GM08714 (cell line): ENCODE results near the gene KCNQ1.

Experiments used
- H3K4me3 ChIP-seq: fragments of 200-500 bp; sonication (Bioruptor generic); 2 replicates; pipeline ENCODE4 v1.5.1; 2014; ENCODE audit warnings: mild to moderate bottlenecking, low read length, inconsistent platforms
- ZNF274 ChIP-seq: IDR thresholded peaks from 2 replicates; pipeline ENCODE4 v1.6.1; 2012; ENCODE audit warnings: mild to moderate bottlenecking, low read depth, low read length

Gene KCNQ1

GRCh38 chr11:2721210-2721916, 276.6 kb downstream of the KCNQ1 start:
- no peak overlapping the region for H3K4me3 ChIP-seq
- TF ChIP-seq ZNF274: no peak

- TF ChIP-seq ZNF274: no peak
- H3K4me3 ChIP-seq: no peak overlapping the region
Measured at GRCh38 chr11:2722955-2723354, 278.1 kb downstream of the KCNQ1 start.

DNA sequence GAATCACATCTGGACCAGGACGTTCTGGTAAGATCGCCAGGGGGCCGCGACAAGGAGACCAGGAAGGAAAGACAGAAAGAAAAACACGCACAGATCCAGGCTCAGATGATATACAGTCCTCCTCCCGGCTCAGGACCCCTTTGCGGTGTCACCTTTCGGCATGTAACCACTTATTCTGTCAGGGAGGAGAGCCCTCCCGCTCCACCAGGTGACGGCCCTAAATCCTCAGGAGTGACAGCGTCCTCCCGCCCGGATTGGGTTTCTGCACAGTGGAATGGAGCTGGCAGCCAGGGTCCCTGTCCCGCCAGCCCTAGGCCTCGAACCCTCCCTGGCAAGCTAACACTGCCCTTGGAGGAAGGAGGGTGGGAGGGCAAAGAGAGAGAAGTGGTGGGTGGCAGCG, 279.3 kb downstream of the KCNQ1 start:
- no peak overlapping the region for H3K4me3 ChIP-seq
- TF ChIP-seq ZNF274: no peak

GRCh38 chr11:2724653-2725367, 280.0 kb downstream of the KCNQ1 start:
- no peak for TF ChIP-seq ZNF274

GRCh38 chr11:2725368-2726300, 280.8 kb downstream of the KCNQ1 start:
- TF ChIP-seq ZNF274: no peak
- no peak overlapping the region for H3K4me3 ChIP-seq

More at GRCh38 chr11:2724653-2725367, 280.0 kb downstream of the KCNQ1 start:
- H3K4me3 ChIP-seq: no peak overlapping the region

DNA sequence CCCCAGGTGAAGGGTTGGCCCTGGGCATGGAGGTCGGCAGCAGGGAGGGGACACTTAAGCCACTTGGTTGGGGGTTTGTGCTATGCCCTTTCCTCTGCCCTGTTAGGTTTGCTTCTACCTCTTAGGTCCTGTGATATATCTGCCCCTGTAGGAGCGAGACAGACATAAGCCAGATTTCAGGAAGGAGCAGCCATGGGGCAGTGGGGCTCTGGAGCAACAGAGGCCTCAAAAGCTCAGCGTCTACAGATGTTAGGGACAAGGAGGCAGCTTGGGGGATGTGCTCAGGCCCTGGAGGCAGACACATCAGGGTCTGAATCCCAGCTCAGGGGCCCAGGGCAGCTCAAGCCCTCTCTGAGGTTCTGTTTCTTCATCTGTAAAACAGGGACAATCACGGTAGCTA, 282.2 kb downstream of the KCNQ1 start:
- no peak for TF ChIP-seq ZNF274

DNA sequence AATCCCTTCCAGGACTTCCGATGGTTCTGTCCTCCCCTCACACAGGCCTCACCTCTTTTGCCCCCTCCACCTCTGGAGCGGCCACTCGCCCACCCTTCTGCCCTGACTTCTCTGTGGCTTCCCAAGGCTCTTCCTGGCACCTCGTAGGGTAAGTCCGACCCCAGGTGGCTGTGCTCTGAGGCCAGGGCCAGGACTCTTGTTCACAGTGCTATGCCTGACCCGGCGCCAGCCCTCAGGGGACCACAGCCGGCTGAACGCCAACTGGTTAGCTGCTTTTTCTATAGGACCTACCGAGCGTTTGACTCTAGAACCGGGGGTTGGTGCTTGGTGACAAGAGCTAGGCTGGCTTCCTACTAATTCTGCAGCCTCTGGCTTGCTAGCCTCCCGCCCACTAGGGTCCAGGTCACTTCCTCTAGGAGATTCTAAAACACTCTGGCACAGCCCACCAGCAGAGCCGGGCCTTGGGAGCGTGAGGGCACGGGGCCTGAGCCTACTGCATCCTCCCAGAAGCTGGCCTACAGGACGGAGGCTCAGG, 283.4 kb downstream of the KCNQ1 start:
- no peak for TF ChIP-seq ZNF274
- H3K4me3 ChIP-seq: no peak overlapping the region

More for the DNA sequence above, 282.2 kb downstream of the KCNQ1 start:
- H3K4me3 ChIP-seq: no peak overlapping the region

- H3K4me3 ChIP-seq: no peak overlapping the region
Measured at GRCh38 chr11:2728663-2729332, 284.0 kb downstream of the KCNQ1 start.

GRCh38 chr11:2729841-2730240, 285.0 kb downstream of the KCNQ1 start:
- no peak for TF ChIP-seq ZNF274
- no peak overlapping the region for H3K4me3 ChIP-seq

More at GRCh38 chr11:2728663-2729332, 284.0 kb downstream of the KCNQ1 start:
- TF ChIP-seq ZNF274: no peak

- TF ChIP-seq ZNF274: no peak
- H3K4me3 ChIP-seq: no peak overlapping the region
Measured at GRCh38 chr11:2730272-2731129, 285.7 kb downstream of the KCNQ1 start.

DNA sequence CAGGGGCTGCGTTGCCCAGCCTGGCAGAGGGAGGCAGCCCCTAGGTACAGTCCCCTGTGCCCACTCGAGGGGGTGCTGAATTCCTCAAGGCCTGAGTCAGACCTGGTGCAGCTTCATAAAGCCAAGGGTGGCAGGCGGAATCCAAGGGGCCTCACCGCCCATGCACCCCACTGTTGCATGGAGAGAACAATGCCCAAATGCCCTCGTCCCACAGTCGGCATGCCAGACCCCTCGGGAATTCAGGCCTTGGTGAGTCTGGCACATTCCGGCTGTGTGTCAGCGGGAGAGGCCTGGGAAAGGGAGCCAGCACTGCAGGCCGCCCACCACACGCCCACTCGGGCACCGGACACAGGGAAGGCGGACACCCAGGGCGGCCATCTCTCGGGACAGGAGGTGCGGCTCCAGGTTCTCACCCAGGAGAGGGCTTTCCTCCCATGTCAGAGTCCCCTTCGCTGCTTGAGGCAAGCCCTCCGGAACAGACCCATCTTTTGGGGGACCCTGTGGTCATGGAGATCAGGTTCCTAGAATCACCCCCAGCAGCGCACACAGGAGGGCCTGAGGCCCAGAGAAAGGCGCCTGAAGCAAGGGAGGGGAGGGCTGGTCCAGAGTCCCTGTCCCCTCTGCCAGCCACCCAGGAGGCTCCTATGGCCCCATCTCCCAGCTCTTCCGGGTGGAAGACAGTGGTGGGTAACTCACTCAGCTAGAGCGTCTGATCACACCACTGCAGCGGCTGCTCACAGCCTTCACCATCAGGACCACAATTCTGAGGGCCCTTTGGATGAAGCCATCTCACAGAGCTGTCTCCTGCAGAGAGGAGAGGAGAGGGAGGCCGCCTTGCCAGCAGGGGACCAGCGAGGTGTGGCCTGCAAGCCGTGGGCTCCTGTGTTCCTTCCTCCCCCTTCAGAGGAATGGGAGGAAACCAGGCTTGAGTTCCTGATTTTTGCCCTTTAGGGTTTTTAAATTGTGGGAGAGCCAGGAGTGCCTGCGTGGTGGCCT, 286.6 kb downstream of the KCNQ1 start:
- no peak overlapping the region for H3K4me3 ChIP-seq
- no peak for TF ChIP-seq ZNF274

DNA sequence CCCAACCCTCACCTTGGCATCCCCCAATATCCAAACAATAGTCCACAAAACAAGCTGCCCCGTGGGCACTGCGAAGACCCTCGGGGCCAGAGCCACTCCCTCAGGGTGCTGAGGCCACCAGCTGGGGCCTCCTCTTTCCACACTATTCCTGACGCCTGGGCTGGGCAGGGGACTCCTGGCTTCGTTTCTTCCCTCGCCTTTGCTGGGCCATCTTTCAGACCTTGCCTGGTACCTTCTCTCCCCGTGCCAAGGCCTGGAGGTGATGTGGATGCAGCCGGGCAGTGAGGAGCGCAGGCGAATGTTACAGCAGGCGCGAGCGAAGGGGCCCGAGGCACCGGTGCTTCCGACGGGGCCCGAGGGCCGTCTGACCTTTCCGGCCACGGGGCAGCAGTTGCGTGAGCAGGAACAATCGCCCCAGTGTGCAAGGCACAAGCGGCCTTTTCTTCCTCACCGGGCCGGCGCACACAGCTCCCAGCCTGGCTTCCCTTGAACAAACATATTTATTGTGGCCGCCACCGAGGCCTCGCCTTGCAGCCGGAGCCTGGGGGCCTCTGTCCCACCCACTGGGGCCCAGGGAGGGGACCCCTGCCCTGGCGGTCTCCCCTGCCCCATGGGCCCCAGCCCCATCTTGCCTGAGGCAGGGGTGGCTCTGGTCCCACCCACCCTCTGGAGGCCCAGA, 287.6 kb downstream of the KCNQ1 start:
- TF ChIP-seq ZNF274: no peak
- no peak overlapping the region for H3K4me3 ChIP-seq
